Calu3 (cell line): ENCODE results near the gene EXD3. TPM values are rescaled to one million over a fixed set of nuclear protein-coding genes. Genes with fewer than 3 reads are reported as not detected.
"Not testable (repeated sequence)": the region's sequence is repeated elsewhere in the genome, so short reads cannot be mapped to it uniquely, and the experiment has no call there.

Experiments
- BruUV-seq: library from RNA; stranded (reverse); fragments of 400-500 nt; replicated peaks from 2 replicates; lab custom pipeline; 2021; lab: Mats Ljungman, UMichigan
- CTCF ChIA-PET: fragments of 300-600 bp; sonication (Branson Sonifier 250); formaldehyde crosslinking; loops from one replicate; lab custom pipeline; 2022; ENCODE audit warnings: antibody characterized with exemption; lab: Charles Lee
- DNase-seq: peaks from one replicate; pipeline ENCODE4 v3.0.0; 2022
- H3K27ac Mint-ChIP-seq: one replicate; pipeline ENCODE4 v1.8.0; 2022; ENCODE audit warnings: mixed read lengths; ENCODE audit not compliant: unreplicated experiment
- H3K27me3 Mint-ChIP-seq: one replicate; pipeline ENCODE4 v1.8.0; 2022; ENCODE audit warnings: mixed read lengths; ENCODE audit not compliant: unreplicated experiment
- H3K36me3 Mint-ChIP-seq: one replicate; pipeline ENCODE4 v1.8.0; 2022; ENCODE audit warnings: mild to moderate bottlenecking, moderate library complexity, mixed read lengths; ENCODE audit not compliant: insufficient read depth, unreplicated experiment
- H3K4me1 Mint-ChIP-seq: one replicate; pipeline ENCODE4 v1.8.0; 2022; ENCODE audit warnings: mild to moderate bottlenecking, low read depth, mixed read lengths; ENCODE audit not compliant: unreplicated experiment
- H3K4me3 Mint-ChIP-seq: one replicate; pipeline ENCODE4 v1.8.0; 2022; ENCODE audit warnings: mild to moderate bottlenecking, low read depth, moderate library complexity, mixed read lengths; ENCODE audit not compliant: unreplicated experiment
- H3K9me3 Mint-ChIP-seq: one replicate; pipeline ENCODE4 v1.8.0; 2022; ENCODE audit warnings: low read depth, mixed read lengths; ENCODE audit not compliant: unreplicated experiment
- CTCF ChIP-seq: fragments of 200-600 bp; IDR thresholded peaks from one replicate; pipeline ENCODE4 v1.8.0; 2022; ENCODE audit warnings: antibody characterized with exemption; ENCODE audit not compliant: unreplicated experiment
- intact Hi-C: fragments of 100-400 bp; cut with micrococcal nuclease; formaldehyde crosslinking; loops from one replicate; pipeline ENCODE4 v1.10.0; 2022; ENCODE audit not compliant: unreplicated experiment
- microRNA-seq: library from miRNA; unstranded; fragments of <30 nt; microRNA quantifications from one replicate; pipeline ENCODE4 v1.2.0, GENCODE V29; 2022
- total RNA-seq: library from RNA; stranded (reverse); gene quantifications from 2 replicates; pipeline ENCODE4 v1.2.3, GENCODE V29; 2022

Gene EXD3
- total RNA-seq, 1 experiment from 2014 or later, result 13.2 TPM

- intact Hi-C loops, result no loop called here
- no peak overlapping the region for H3K27ac Mint-ChIP-seq
- peaks cover 27% of the 10 kb centered on the region for H3K36me3 Mint-ChIP-seq
- no peak for DNase-seq
- CTCF ChIA-PET, result no interaction called here
- H3K9me3 Mint-ChIP-seq, result no peaks in the 10 kb centered on the region
- TF ChIP-seq CTCF, result no peak
- H3K4me3 Mint-ChIP-seq, result no peak overlapping the region
- H3K27me3 Mint-ChIP-seq, result no peaks in the 10 kb centered on the region
- no TSS peak for BruUV-seq
- peaks cover 12% of the 10 kb centered on the region for H3K4me1 Mint-ChIP-seq
Observed at GRCh38 chr9:137263506-137263905, 159.5 kb downstream of the EXD3 start.

DNA sequence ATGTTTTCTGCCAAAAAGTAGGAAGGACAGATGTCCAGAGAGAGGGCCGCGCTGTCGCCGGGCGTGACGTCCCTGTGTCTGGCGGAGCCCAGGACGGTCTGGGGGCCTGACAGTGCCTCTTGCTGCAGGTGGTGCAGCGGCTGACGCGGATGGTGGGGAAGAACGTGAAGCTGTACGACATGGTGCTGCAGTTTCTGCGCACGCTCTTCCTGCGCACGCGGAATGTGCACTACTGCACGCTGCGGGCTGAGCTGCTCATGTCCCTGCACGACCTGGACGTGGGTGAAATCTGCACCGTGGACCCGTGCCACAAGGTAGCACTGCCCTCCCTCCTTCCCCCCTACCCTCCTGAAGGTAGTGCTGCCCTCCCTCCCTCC, 160.1 kb downstream of the EXD3 start:
- no peaks in the 10 kb centered on the region for H3K9me3 Mint-ChIP-seq
- BruUV-seq, result no TSS peak
- TF ChIP-seq CTCF, result no peak
- H3K36me3 Mint-ChIP-seq, result peaks cover 31% of the 10 kb centered on the region
- CTCF ChIA-PET, result no interaction called here
- DNase-seq, result no peak
- H3K27me3 Mint-ChIP-seq, result no peaks in the 10 kb centered on the region
- no peak overlapping the region for H3K4me3 Mint-ChIP-seq
- H3K27ac Mint-ChIP-seq, result no peak overlapping the region
- H3K4me1 Mint-ChIP-seq, result peaks cover 8% of the 10 kb centered on the region
- intact Hi-C loops, result no loop called here

DNA sequence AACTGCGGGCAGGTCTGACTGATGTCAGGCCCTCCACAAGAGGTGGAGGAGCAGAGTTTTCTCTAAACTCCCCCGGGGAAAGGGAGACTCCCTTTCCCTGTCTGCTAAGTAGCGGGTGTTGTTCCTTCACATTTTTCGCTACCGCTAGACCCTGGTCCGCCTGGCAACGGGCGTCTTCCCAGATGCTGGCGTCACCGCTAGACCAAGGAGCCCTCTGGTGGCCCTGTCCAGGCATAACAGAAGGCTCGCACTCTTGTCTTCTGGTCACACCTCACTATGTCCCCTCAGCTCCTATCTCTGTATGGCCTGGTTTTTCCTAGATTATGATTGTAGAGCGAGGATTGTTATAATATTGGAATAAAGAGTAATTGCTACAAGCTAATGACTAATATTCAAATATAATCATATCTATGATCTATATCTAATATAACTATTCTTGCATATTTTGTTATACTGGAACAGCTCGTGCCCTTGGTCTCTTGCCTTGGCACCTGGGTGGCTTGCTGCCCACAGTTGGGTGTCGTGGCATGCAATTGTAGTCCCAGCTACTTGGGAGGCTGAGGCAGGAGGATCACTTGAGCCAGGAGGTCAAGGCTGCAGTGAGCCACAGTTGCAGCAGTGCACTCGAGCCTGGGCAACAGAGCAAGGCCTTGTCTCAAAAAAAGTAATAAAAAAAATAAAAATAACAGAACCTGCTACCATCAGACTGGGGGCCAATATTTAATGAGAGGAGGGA, 160.6 kb downstream of the EXD3 start:
- DNase-seq, H3K9me3 Mint-ChIP-seq, H3K27me3 Mint-ChIP-seq, intact Hi-C loops, H3K4me1 Mint-ChIP-seq, BruUV-seq, H3K27ac Mint-ChIP-seq, H3K4me3 Mint-ChIP-seq: not testable (repeated sequence)
- H3K36me3 Mint-ChIP-seq, result peaks cover 31% of the 10 kb centered on the region
- CTCF ChIA-PET, result interaction anchor here (0.7 kb wide), 1 partner anchor 11 kb away, joined by 3 read pairs; no protein-coding TSS in a partner anchor

Small RNA genes within 50 kb of the gene (microRNA-seq; reads per million reads assigned to microRNA genes)
- 1.1 reads per million for gene MIR7114

Other genes starting within 250 kb of the EXD3 start
- 49.4 and 51.4 TPM in 2 replicates for gene ANAPC2, start 234.6 kb downstream of the EXD3 start, total RNA-seq
- gene SSNA1, start 234.5 kb downstream of the EXD3 start, total RNA-seq, result 41.9 and 44.1 TPM in 2 replicates
- 18.3 and 20.3 TPM in 2 replicates for gene TPRN, start 222.4 kb downstream of the EXD3 start, total RNA-seq
- gene TMEM203, start 217.5 kb downstream of the EXD3 start, total RNA-seq, result 25.4 and 28.8 TPM in 2 replicates
- gene NDOR1, start 217.5 kb downstream of the EXD3 start, total RNA-seq, result 26.4 and 27.7 TPM in 2 replicates
- gene RNF208, start 200.9 kb downstream of the EXD3 start, total RNA-seq, result 10.1 and 14.2 TPM in 2 replicates
- gene CYSRT1, start 198.0 kb downstream of the EXD3 start, total RNA-seq, result 3.0 and 3.6 TPM in 2 replicates
- 1.6 and 1.7 TPM in 2 replicates for gene RNF224, start 195.7 kb downstream of the EXD3 start, total RNA-seq
- gene SLC34A3, start 192.3 kb downstream of the EXD3 start, total RNA-seq, result 0.26 and 0.34 TPM in 2 replicates
- 360 and 383 TPM in 2 replicates for gene TUBB4B, start 181.9 kb downstream of the EXD3 start, total RNA-seq
- gene STPG3, start 171.9 kb downstream of the EXD3 start, total RNA-seq, result not detected in 2 replicates
- 41.8 and 43.5 TPM in 2 replicates for gene NELFB, start 167.8 kb downstream of the EXD3 start, total RNA-seq
- 51.8 and 60.2 TPM in 2 replicates for gene TOR4A, start 145.4 kb downstream of the EXD3 start, total RNA-seq
- gene NRARP, start 120.9 kb downstream of the EXD3 start, total RNA-seq, result 32.6 and 32.9 TPM in 2 replicates
- 12.0 and 12.3 TPM in 2 replicates for gene NOXA1, start 231 bp upstream of the EXD3 start, total RNA-seq
- gene ENTPD8, start 18.2 kb upstream of the EXD3 start, total RNA-seq, result 0.97 and 1.6 TPM in 2 replicates
- gene NSMF, start 36.2 kb upstream of the EXD3 start, total RNA-seq, result 31.6 and 38.3 TPM in 2 replicates
- gene PNPLA7, start 127.2 kb upstream of the EXD3 start, total RNA-seq, result 1.8 and 3.6 TPM in 2 replicates
- 27.6 and 31.1 TPM in 2 replicates for gene MRPL41, start 128.7 kb upstream of the EXD3 start, total RNA-seq
- gene DPH7, start 155.8 kb upstream of the EXD3 start, total RNA-seq, result 29.7 and 30.2 TPM in 2 replicates
- gene ZMYND19, start 167.3 kb upstream of the EXD3 start, total RNA-seq, result 30.0 and 31.7 TPM in 2 replicates
- 86.4 and 93.7 TPM in 2 replicates for gene ARRDC1, start 182.5 kb upstream of the EXD3 start, total RNA-seq
- 56.0 and 61.7 TPM in 2 replicates for gene EHMT1, start 195.8 kb upstream of the EXD3 start, total RNA-seq